DMS79 (cell line): ENCODE results near the gene ACOD1.
"Not testable (repeated sequence)": the region's sequence is repeated elsewhere in the genome, so short reads cannot be mapped to it uniquely, and the experiment has no call there.

ENCODE experiments used
- DNase-seq: peaks from one replicate; lab custom pipeline; 2025; lab: John Stamatoyannopoulos, UW

The ACOD1 gene

DNA sequence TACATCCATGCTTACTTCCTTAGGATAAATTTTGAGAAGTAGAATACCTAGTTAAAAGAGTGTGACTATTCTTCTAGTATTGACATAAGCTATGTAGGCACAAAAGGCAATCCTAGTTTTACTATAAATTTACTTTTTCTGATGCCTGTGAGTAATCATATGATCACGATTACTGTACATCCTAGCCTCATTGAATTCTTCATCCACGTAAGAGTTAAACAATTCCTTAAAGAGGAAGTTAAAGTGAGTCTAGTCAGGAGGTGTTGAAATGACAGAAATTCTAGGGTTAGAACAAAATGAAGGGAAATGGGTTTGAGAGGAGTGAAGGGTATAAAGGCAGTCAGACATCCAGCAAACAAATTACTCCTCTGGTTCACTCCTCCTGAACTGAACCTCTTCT, at the start of gene ACOD1:
Gene ACOD1 (plus strand): TSS at position 363 of the 400 bp plus-strand sequence. CDS start 48 bp downstream, outside the sequence.
- no peak for DNase-seq

DNA sequence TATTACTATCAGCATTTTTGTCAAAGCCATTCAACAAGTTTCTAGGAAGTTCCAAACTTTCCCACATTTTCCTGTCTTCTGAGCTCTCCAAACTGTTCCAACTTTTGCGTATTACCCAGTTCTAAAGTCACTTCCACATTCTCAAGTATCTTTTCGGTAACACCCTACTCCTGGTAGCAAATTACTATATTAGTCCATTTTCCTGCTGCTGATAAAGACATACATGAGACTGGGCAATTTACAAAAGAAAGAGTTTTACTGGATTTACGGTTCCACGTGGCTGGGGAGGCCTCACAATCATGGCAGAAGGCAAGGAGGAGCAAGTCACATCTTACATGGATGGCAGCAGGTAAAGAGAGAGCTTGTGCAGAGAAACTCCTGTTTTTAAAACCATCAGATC, 49.2 kb upstream of the ACOD1 start:
- DNase-seq, result not testable (repeated sequence)

DNA sequence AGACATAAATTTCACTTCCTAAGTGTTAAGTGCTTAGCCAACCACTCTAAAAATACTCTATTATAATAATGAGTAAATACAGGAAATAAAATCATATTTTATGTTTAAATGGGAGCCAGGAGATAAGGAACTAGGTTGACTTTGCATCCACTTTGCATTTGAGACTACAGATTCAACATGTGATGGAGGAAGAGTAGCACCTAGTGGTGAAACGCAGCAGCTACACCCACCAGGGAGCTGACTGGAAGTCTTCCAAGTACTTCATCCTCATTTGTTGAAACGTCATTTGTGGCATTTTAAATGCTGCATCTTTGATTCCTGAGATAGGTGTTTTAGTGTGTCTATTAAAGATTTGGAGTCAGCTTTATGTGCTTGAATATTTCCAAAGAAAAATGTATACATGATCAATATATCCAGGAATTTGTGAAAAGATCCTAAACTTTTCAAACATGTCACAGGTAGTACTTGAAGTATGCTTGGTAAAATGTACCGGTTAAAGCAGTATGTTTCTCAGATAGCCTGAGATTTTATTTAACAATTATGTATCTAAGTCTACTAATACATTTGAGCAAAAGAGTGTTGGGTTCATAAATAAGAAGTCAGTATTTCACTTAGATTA, 44.7 kb upstream of the ACOD1 start:
- peak; percentile 14 for DNase-seq

DNA sequence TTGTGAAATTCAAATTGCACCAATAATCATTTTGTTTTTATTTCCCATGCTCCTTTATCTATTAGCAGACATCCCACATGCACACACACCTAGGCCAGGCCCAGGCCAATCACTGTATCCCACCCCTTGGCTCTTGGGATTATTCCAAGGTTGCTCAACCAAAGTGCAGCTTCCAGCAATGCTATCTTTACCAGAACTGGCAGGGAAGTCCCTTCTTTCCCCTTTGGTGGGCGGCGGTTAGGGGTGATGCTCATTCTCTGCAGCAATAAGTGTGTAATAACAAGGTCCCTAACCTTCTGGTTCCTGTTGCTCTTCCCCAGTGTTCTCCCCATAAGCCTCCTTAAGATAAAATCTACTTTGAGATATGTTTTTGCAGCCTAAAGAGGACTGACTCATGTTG, 43.8 kb upstream of the ACOD1 start:
- no peak for DNase-seq

DNA sequence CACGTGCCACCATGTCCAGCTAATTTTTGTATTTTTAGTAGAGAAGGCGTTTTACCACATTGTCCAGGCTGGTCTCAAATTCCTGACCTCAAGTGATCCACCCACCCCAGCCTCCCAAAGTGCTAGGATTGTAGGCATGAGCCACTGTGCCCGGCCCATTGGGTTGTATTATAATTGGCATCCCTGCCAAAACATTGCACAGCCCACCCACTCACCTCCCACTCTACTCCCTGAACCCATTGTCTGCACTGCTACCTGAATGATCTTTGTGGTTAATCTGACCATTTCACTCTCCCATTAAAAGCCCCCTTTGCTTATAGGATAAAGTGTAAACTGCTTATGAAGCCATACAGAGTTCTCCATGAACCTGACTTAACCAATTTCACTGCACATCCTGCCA, 35.8 kb upstream of the ACOD1 start:
- no peak for DNase-seq

DNA sequence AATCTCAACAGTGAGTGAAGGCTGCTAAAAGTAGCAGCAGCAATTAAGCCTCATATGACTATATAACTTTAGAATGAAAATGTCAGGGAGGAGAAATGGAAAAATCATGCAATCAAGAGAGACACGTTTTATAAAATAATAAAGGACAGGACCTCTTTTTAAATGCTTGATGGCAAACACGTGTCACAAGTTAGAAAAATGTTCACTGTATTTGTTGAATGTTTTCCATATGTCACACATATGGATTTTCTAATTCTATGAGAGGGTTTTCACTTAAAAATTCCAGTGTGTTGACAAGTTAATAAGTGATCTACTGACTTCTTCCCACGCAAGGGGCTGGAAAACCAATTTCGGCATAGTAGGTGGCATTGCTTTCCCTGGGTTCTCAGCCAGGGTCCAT, 34.4 kb upstream of the ACOD1 start:
- no peak for DNase-seq

DNA sequence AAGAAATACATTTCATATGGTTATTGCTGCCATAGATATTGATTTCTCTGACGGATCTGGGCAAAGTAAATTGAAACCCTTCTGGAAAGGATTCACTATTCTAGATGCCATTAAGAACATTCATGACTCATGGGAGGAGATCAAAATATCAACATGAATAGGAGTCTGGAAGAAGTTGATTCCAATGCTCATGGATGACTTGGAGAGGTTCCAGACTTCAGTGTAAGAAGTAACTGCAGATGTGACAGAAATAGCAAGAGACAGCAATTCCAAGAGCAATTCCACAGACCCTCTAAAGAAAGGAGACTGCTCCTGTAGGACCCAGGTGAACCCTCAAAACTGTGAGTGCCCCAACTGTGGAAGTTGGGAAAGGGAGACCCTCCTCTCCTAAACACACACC, 31.2 kb upstream of the ACOD1 start:
- no peak for DNase-seq

DNA sequence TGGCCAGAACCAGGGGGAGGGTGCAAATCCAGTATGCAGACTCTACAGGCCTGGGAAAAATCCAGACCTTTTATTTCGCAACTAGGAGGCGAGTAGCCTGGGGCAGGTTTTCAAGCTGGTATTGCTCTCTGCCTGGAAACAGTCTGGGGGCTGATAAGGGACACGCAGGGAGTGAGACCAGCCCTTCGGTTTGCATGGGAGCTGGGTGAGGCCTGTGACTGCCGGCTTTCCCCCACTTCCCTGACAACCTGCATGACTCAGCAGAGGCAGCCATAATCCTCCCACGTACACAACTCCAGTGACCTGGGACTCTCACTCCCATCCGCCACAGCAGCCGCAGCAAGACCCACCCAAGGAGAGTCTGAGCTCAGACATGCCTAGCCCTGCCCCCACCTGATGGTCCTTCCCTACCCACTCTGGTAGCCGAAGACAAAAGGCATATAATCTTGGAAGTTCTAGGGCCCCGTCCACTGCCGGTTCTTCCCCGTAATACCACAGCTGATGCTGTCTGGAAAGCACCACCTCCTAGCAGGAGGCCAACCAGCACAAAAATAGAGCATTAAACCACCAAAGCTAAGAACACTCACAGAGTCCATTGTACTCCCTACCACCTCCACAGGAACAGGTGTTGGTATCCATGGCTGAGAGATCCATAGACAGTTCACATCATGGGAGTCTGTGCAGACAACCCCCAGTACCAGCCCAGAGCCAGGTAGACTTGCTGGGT, 30.4 kb upstream of the ACOD1 start:
- DNase-seq, result not testable (repeated sequence)

DNA sequence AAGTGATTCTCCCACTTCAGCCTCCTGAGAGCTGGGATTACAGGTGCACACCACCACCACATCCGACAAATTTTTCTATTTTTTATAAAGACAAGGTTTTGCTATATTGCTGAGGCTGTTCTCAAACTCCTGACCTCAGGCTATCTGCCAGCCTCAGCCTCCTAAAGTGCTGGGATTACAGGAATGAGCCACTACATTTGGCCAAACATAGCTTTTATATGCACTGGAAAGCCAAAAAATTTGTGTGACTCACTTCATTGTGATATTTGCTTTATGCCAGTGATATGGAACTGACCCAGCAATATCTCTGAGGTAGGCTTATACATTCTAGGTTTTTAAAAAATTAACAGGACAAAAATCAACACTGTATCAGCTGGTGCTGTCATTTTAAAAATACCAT, 26.8 kb upstream of the ACOD1 start:
- no peak for DNase-seq

DNA sequence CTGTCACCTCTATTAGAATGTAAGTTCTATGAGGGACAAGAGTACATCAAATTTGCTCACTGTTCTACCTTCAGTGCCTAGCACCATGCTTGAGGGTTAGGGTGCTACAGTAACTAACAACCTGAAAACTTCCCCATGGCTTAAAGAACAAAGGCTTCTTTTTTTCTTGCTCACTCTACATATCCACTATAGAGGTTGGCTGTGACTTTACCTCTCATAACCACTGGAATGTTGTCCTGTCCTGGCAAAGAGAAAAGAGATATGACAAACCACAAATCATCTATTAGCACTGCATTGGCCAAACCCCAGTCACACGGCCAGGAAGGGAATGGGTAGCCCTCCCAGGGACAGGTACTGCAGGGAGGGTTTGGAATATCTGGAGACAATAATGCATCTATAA, 23.2 kb upstream of the ACOD1 start:
- no peak for DNase-seq

DNA sequence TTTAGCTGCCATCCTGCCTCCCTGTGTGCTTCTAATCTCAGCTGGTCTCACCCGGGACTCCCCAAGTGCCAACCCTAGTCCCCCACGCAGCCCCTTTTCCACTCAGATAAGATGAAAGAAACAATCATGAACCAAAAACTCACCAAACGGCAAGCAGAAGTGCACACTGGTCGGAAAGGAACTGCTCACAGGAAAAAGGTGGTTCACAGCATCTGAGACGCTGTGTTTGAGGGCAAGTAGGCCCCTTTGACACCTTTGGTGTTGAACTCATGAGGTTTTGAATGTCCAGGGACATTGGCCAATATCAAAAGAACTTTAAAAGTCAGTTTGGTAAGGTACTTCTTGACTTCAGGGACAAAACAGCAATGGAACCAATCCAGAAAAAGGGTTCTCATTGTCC, 20.4 kb upstream of the ACOD1 start:
- no peak for DNase-seq

DNA sequence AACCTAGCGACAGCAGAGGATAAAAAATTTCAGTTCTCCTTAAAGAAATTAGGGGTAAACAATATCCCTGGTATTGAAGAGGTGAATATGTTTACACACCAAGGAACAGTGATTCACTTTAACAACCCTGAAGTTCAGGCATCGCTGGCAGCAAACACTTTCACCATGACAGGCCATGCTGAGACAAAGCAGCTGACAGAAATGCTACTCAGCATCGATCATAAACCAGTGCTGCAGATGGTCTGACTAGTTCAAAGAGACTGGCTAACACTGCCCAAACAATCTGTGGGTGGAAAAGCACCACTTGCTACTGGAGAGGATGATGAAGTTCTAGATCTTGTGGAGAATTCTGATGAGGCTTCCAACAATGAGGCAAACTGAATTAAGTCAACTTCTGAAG, 19.9 kb upstream of the ACOD1 start:
- DNase-seq, result no peak

DNA sequence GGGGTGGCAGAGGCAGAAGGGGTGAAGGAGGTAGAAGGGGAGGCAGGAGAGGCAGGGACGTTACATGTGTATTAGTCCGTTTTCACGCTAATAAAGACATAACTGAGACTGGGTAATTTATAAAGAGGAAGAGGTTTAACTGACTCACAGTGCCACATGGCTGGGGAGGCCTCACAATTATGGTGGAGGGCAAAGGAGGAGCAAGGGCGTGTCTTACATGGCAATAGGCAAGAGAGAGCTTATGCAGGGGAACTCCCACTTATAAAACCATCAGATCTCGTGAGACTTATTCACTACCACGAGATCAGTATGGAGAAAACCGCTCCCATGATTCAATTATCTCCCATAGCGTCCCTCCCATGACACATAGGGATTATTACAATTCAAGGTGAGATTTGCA, 19.0 kb upstream of the ACOD1 start:
- DNase-seq, result no peak

DNA sequence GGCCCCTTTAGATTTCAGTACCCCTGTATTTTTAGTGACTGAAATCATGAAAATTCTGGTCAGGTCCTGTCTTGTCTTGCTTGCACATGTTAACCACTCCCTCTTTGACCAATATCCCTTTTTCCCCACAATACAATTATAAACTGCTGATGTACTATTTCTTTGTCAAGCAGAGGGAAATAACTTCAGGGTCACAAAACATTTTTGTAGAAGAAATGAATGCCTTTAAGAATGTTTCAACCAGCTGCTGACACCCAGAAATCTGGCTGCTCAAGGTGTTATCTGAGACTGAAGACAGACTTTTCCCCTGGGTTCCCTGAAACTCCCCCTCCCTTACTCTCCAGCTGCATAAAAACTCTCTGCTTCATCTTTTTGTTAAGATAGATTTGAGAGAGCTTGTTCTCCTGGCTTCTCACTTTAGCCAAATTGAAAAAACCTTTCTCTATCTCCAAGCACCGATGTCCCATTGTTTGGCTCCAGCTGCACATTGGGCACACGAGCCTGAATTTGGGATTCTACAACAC, 18.4 kb upstream of the ACOD1 start:
- DNase-seq, result no peak

DNA sequence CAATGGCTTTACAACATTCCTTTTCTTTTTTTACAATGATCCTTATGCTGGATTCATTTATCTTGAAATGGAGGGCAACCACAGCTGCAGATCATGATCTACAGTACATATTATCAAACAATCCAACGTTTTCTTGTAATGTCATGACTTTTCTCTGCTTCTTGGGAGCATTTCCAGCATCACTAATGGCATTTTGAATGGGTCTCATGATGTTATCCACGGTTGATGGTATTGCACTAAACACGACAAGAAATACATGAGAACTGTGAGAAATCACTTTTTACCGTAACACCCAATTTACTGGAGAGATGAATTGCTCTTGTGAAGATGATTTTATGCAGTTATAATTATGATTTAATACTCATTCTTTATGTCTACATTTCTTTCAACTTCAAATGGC, 16.2 kb upstream of the ACOD1 start:
- DNase-seq, result no peak

DNA sequence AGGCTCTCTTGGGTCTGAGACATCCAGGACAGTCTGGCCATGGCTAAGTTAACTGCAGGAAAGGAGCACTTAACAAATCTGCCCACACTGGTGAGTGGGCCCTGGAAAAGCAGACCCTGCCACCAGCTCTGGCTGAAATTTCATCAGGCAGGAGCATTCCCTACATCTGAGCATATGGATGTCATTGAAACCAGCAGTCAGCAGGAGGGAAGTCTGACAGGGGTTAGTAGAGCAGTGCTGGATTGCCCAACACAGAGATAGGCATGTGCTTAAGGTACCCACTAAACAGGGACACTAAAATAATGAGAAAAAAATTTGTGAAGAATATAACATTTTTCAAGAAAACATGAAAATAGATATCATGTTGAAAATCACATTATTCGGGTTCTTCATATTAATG, 13.6 kb upstream of the ACOD1 start:
- no peak for DNase-seq

DNA sequence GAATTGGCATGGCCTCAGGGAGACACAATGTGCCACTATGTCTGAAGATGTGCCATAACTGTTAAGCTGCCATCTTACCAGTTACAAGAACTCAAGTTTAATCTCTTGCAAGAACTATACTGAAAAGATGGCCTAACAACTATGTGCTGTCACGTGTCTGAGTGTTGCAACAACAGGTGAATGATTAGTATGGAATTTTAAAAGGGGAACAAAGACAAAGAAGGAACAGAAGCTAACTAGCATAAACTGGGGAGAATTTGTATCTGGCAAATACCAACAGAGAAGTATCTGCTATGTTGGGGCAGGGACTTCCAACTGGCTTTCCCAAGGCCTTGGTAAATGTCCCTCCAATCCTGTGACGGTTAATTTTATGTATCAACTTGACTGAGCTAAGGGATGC, 11.5 kb upstream of the ACOD1 start:
- no peak for DNase-seq

DNA sequence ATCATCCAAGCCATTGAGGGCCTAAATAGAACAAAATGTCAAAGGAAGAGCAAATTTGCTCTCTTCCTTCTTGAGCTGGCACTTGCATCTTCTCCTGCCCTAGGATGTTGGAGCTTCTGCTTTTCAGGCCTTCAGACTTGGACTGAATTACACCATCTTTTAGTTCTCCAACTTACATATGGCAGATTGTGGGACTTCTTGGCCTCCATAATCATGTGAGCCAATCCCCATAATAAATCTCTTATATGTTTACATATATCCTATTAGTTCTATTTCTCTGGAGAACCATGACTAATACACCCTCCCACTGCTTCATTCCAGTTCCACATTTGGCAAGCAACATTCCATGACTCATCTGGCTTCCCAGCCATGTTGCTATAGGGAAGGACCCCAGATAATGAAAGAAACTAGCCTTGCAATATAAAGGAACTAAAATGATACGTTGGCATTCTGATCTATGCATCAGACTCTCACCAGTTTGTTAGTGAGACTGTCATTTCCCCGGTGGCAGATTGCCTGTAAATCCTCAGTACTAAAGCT, 11.0 kb upstream of the ACOD1 start:
- DNase-seq, result no peak

DNA sequence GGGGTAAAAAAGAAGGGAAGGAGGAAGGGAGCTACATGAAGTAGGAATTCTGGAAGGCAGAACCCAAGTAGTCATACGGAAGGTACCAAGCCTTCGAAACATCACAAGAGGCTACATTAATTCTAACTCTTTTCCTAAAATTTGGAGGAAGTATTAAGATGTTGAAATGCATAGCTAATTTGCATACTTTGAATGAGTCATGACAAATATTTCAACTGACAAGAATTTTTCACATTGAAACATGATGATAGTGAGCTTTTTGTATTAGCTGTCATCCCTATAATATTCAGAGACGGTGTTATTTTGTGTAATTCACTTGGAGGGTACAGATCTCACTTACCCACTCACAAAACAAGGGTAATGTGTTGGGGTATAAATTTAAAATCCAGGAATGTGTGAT, 9.1 kb upstream of the ACOD1 start:
- DNase-seq, result no peak

DNA sequence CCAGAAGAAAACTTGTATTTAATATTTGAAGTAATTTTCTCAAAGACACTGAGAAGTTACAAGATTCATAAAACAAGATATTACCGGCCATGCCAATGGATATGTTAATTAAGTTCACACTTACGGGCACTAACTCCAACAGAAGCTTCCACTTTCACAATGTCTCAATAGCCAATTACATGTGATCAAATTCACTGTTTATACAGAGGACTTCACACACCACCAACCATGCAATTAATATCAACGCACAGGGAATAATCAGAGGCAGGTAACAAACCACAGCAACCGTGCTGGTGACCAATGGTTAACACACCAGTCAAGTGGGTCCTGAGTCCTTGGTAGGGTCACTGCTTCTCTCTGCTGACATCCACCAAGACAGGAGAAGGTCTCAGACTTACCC, 5.9 kb upstream of the ACOD1 start:
- DNase-seq, result no peak

DNA sequence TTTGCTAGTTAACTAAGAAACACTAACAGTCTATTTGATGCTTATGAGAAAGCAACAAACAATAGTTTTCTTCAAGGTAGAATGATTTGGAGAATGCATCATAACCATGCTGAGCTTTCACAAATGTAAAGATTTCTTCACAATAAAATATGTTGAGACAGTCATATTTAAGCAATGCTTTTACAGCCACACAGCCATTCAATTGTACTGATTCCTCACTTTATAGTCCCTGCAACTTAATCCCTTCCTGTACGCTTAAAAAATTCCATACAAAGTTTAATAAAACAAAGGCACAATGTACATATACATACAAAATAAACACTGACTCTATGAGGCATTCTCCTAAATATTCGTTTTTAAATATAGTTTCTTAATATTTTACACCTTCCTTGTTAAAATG, 4.7 kb upstream of the ACOD1 start:
- no peak for DNase-seq

DNA sequence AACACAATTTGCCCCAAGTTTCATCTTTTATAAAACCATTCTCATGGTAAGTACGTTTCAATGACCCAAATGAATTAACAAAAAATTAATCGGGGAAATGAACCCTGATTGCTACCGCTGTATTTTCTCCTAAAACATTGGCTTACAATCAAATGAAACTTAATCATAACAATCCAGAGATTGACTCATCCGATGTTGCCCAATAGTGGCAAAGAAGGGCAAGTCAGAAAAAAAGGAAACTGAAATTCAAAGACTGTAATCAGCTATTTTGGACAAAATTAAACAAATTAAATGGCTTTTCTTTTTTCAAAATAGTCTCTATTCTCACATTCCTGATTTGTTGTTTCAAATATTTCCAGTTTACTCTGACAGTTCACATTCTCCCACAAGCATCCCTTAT, 3.9 kb upstream of the ACOD1 start:
- DNase-seq, result no peak

DNA sequence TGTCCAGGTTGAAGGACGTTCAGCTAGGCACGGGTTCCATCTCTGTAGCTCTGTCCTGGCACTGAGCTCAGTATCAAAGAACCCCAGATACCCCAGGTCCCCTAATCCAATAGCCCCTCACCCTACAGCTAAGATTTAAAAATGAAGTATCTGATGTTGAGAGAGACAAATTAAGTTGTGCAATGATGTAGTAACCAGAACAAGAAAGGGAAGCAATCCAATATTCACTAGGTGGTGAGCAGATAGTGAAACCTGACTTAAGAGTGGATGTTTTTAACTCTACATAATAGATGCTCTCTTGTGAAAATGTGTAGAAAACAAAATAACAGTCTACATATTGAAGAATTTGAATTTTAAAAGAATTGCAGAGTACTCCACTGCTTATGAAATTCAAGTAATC, 1.8 kb downstream of the ACOD1 start:
- DNase-seq, result no peak

DNA sequence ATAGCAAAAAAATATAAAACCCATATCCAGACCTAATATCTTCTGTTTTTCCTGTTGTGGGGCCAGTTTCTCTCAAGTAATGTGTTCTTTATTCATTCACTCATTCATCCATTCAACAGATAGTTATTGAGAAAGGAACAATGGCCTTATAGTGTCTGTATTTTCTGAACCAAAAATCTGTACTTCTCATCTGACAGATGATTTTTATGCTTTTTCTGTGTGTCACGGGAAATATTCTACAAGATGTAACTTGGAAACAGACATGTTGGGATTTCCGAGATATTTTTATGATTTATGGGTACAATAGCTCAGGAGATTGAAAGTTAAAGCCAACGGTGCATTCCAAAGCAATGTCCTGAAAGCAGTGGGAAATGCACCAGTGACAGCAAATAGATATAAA, 5.7 kb downstream of the ACOD1 start:
- DNase-seq, result no peak
